Aorta (tissue), 5 donors: Measurements from ENCODE around the gene CFAP119. TPM values are rescaled to one million over a fixed set of nuclear protein-coding genes. Genes with fewer than 3 reads are reported as not detected.

Source experiments
- ATAC-seq: fragments of 200-7000 bp; cut with Tn5 transposase; one replicate; pipeline ENCODE4 v1.9.1; 2022; ENCODE audit warnings: moderate library complexity; ENCODE audit not compliant: low FRiP score
- DNase-seq, 2 donors: peaks; one replicate each; pipeline ENCODE4 v3.0.0-alpha.2; 2020
- H3K27ac ChIP-seq, 2 donors: one replicate each; pipeline ENCODE4 v1.5.1; 2013; ENCODE audit warnings: low read length in 2 of 2, mild to moderate bottlenecking in 2 of 2, moderate library complexity in 2 of 2, control low read depth in 1 of 2, inconsistent platforms in 1 of 2, low read depth in 1 of 2
- H3K27me3 ChIP-seq, 2 donors: one replicate each; pipeline ENCODE4 v1.6.1; 2013; ENCODE audit warnings: control low read depth in 1 of 2, low read length in 1 of 2, mild to moderate bottlenecking in 1 of 2, moderate library complexity in 1 of 2; ENCODE audit not compliant: insufficient read depth in 2 of 2, control insufficient read depth in 1 of 2
- H3K36me3 ChIP-seq, 2 donors: one replicate each; pipeline ENCODE4 v1.6.1; 2013; ENCODE audit warnings: control low read depth in 1 of 2, low read length in 1 of 2, mild to moderate bottlenecking in 1 of 2; ENCODE audit not compliant: insufficient read depth in 2 of 2, control insufficient read depth in 1 of 2
- H3K4me1 ChIP-seq, 2 donors: one replicate each; pipeline ENCODE4 v1.6.1; 2013; ENCODE audit warnings: low read length in 2 of 2, control low read depth in 1 of 2, mild to moderate bottlenecking in 1 of 2, moderate library complexity in 1 of 2; ENCODE audit not compliant: insufficient read depth in 2 of 2, control insufficient read depth in 1 of 2
- H3K4me3 ChIP-seq, 2 donors: one replicate each; pipeline ENCODE4 v1.5.1; 2013; ENCODE audit warnings: low read length in 2 of 2, control low read depth in 1 of 2, mild to moderate bottlenecking in 1 of 2
- H3K9me3 ChIP-seq: one replicate; pipeline ENCODE4 v1.6.1; 2013; ENCODE audit warnings: mild to moderate bottlenecking, low read length; ENCODE audit not compliant: control insufficient read depth
- WGBS, 2 donors: extraction: QIAGEN DNeasy Blood & Tissue Kit; methylation state at CpG; one replicate each; pipeline ENCODE4 v1.1.7; 2013; 5-methylcytosine and 5-hydroxymethylcytosine counted together
- intact Hi-C, 2 donors: fragments of 100-400 bp; cut with DNase I; formaldehyde crosslinking; loops; one replicate each; pipeline versions ENCODE4 v1.14.2 to v1.15.0; 2022
- polyA plus RNA-seq, 2 donors: library from polyadenylated mRNA; stranded (reverse); fragments of 200-250 nt; gene quantifications; one replicate each; pipeline ENCODE4 v1.2.3, GENCODE V29; 2013
- total RNA-seq, 2 donors: library from RNA; stranded (reverse); fragmentation: NEBNext Ultra II Directional; extraction: Animal tissue kit (Norgen Biotek cat#: 25700); gene quantifications; one replicate each; pipeline ENCODE4 v1.2.1, GENCODE V29; 2021
- donor health status: healthy with polysubstance abuse.
- donor health status: Bipolar disorder and iron deficiency.
- donor health status: DM: no; HTN: no; CAD: no.
- donor health status: DM: no; HTN: no; CAD: no.
- donor health status: DM: yes; HTN: yes; CAD: no.

The CFAP119 gene
- total and polyA plus RNA-seq, 4 donors: 0.52 to 9.8 (median 1.8) TPM

GRCh38 chr16:30720086-30720485 lies 41.8 kb downstream of the CFAP119 start:
- no peak overlapping the region for H3K27ac ChIP-seq
- no peak overlapping the region for H3K4me3 ChIP-seq
- H3K36me3 ChIP-seq: peaks cover 0 to 25% of the 10 kb centered on the region in 2 donors
- H3K4me1 ChIP-seq: no peaks in the 10 kb centered on the region
- WGBS, 2 donors: 89 to 90% methylated on average over 11 of the region's 11 CpGs
- H3K9me3 ChIP-seq: no peaks in the 10 kb centered on the region
- intact Hi-C loops: no loop called here
- no peaks in the 10 kb centered on the region for H3K27me3 ChIP-seq
- ATAC-seq: no peak
- DNase-seq: no peak

- Histone ChIP-seq H3K4me1 (no peaks in the 10 kb centered on the region), H3K4me3 (no peak overlapping the region), H3K36me3 (peaks cover 13 to 32% of the 10 kb centered on the region in 2 donors), H3K27ac (no peak overlapping the region), H3K27me3 (no peaks in the 10 kb centered on the region), H3K9me3 (no peaks in the 10 kb centered on the region)
- WGBS, 2 donors: 82 to 86% methylated on average over 17 of the region's 17 CpGs
- ATAC-seq (no peak), DNase-seq (no peak)
- intact Hi-C loops: no loop called here
These were observed 46.0 kb downstream of the CFAP119 start for GRCh38 chr16:30715750-30716445.

GRCh38 chr16:30711712-30712111 lies 50.1 kb downstream of the CFAP119 start:
- DNase-seq (no peak), ATAC-seq (no peak)
- 98 to 100% methylated on average over 1 of the region's 1 CpG for WGBS, 2 donors
- no peaks in the 10 kb centered on the region for H3K4me1 ChIP-seq
- H3K4me3 ChIP-seq: no peak overlapping the region
- no peaks in the 10 kb centered on the region for H3K9me3 ChIP-seq
- peaks cover 28 to 43% of the 10 kb centered on the region in 2 donors for H3K36me3 ChIP-seq
- intact Hi-C loops: no loop called here
- no peak overlapping the region for H3K27ac ChIP-seq
- no peaks in the 10 kb centered on the region for H3K27me3 ChIP-seq

- no peak overlapping the region for H3K27ac ChIP-seq
- H3K4me1 ChIP-seq: no peaks in the 10 kb centered on the region
- peaks cover 28 to 43% of the 10 kb centered on the region in 2 donors for H3K36me3 ChIP-seq
- 95% methylated on average over 4 of the region's 4 CpGs for whole genome bisulfite sequencing, 2 donors
- no peak overlapping the region for H3K4me3 ChIP-seq
- H3K9me3 ChIP-seq: no peaks in the 10 kb centered on the region
- intact Hi-C loops: no loop called here
- H3K27me3 ChIP-seq: no peaks in the 10 kb centered on the region
- ATAC-seq (no peak), DNase-seq (peak in 1 of 2 donors; percentile 15)
These were observed 50.9 kb downstream of the CFAP119 start for GRCh38 chr16:30710971-30711370.

Other genes starting within 250 kb of the CFAP119 start
- 10 to 100 TPM; 22.3 to 22.8 TPM for gene ZNF768, start 235.5 kb downstream of the CFAP119 start, total RNA-seq
- gene ZNF768, start 235.5 kb downstream of the CFAP119 start, polyA plus RNA-seq: 10 to 100 TPM; 29.9 to 40.2 TPM
- gene ZNF747, start 227.2 kb downstream of the CFAP119 start, total RNA-seq: 1 to 10 TPM; 9.1 to 9.5 TPM
- gene ZNF747, start 227.2 kb downstream of the CFAP119 start, polyA plus RNA-seq: 1 to 10 TPM; 5.1 to 8.3 TPM
- 1 to 10 TPM; 6.4 to 8.5 TPM for gene ZNF764, start 203.7 kb downstream of the CFAP119 start, total RNA-seq
- 1 to 10 TPM; 1.9 to 4.6 TPM for gene ZNF764, start 203.7 kb downstream of the CFAP119 start, polyA plus RNA-seq
- 10 to 100 TPM in 1 of 2 donors, 1 to 10 TPM in 1; 9.0 to 12.9 TPM for gene ZNF688, start 190.3 kb downstream of the CFAP119 start, total RNA-seq
- gene ZNF688, start 190.3 kb downstream of the CFAP119 start, polyA plus RNA-seq: 10 to 100 TPM; 17.4 to 20.2 TPM
- gene ZNF785, start 176.4 kb downstream of the CFAP119 start, total RNA-seq: 10 to 100 TPM in 1 of 2 donors, 1 to 10 TPM in 1; 8.5 to 21.8 TPM
- 1 to 10 TPM; 3.1 to 8.6 TPM for gene ZNF785, start 176.4 kb downstream of the CFAP119 start, polyA plus RNA-seq
- 1 to 10 TPM; 5.7 to 7.1 TPM for gene ZNF689, start 151.7 kb downstream of the CFAP119 start, total RNA-seq
- gene ZNF689, start 151.7 kb downstream of the CFAP119 start, polyA plus RNA-seq: 1 to 10 TPM; 2.9 to 3.3 TPM
- gene PRR14, start 111.1 kb downstream of the CFAP119 start, total RNA-seq: 10 to 100 TPM; 50.5 to 53.4 TPM
- 100 to 1,000 TPM in 1 of 2 donors, 10 to 100 TPM in 1; 28.2 to 217 TPM for gene PRR14, start 111.1 kb downstream of the CFAP119 start, polyA plus RNA-seq
- 10 to 100 TPM; 52.7 to 56.0 TPM for gene FBRS, start 103.6 kb downstream of the CFAP119 start, total RNA-seq
- gene FBRS, start 103.6 kb downstream of the CFAP119 start, polyA plus RNA-seq: 10 to 100 TPM; 15.3 to 47.2 TPM
- gene SRCAP, start 62.9 kb downstream of the CFAP119 start, total RNA-seq: 10 to 100 TPM; 55.0 to 66.2 TPM
- gene SRCAP, start 62.9 kb downstream of the CFAP119 start, polyA plus RNA-seq: 10 to 100 TPM in 1 of 2 donors, 1 to 10 TPM in 1; 7.1 to 14.8 TPM
- gene PHKG2, start 13.6 kb downstream of the CFAP119 start, total RNA-seq: 10 to 100 TPM; 15.8 to 20.8 TPM
- gene PHKG2, start 13.6 kb downstream of the CFAP119 start, polyA plus RNA-seq: 10 to 100 TPM; 12.3 to 36.0 TPM
- 10 to 100 TPM; 73.9 to 90.2 TPM for gene RNF40, start 260 bp upstream of the CFAP119 start, total RNA-seq
- 10 to 100 TPM; 22.7 to 59.5 TPM for gene RNF40, start 260 bp upstream of the CFAP119 start, polyA plus RNA-seq
- 10 to 100 TPM; 11.8 to 13.4 TPM for gene ZNF629, start 25.1 kb upstream of the CFAP119 start, total RNA-seq
- gene ZNF629, start 25.1 kb upstream of the CFAP119 start, polyA plus RNA-seq: 1 to 10 TPM; 2.1 to 6.7 TPM
- 10 to 100 TPM; 30.2 to 33.9 TPM for gene BCL7C, start 132.0 kb upstream of the CFAP119 start, total RNA-seq
- 10 to 100 TPM; 54.8 to 60.7 TPM for gene BCL7C, start 132.0 kb upstream of the CFAP119 start, polyA plus RNA-seq
- 1 to 10 TPM; 6.2 to 7.2 TPM for gene CTF1, start 134.6 kb upstream of the CFAP119 start, total RNA-seq
- gene CTF1, start 134.6 kb upstream of the CFAP119 start, polyA plus RNA-seq: 1 to 10 TPM; 6.4 to 7.9 TPM
- 10 to 100 TPM; 14.7 to 22.7 TPM for gene FBXL19, start 161.5 kb upstream of the CFAP119 start, total RNA-seq
- 10 to 100 TPM in 1 of 2 donors, 1 to 10 TPM in 1; 4.3 to 11.6 TPM for gene FBXL19, start 161.5 kb upstream of the CFAP119 start, polyA plus RNA-seq
- gene ORAI3, start 187.0 kb upstream of the CFAP119 start, total RNA-seq: 10 to 100 TPM; 11.8 to 21.7 TPM
- gene ORAI3, start 187.0 kb upstream of the CFAP119 start, polyA plus RNA-seq: 10 to 100 TPM in 1 of 2 donors, 1 to 10 TPM in 1; 9.1 to 20.8 TPM
- 10 to 100 TPM; 16.4 to 19.7 TPM for gene SETD1A, start 195.7 kb upstream of the CFAP119 start, total RNA-seq
- 1 to 10 TPM; 4.4 to 9.7 TPM for gene SETD1A, start 195.7 kb upstream of the CFAP119 start, polyA plus RNA-seq
- gene HSD3B7, start 223.1 kb upstream of the CFAP119 start, total RNA-seq: 10 to 100 TPM; 13.6 to 31.3 TPM
- 10 to 100 TPM in 1 of 2 donors, 1 to 10 TPM in 1; 8.6 to 10.4 TPM for gene HSD3B7, start 223.1 kb upstream of the CFAP119 start, polyA plus RNA-seq
- gene STX1B, start 248.6 kb upstream of the CFAP119 start, total RNA-seq: under 1 TPM; 0.84 to 0.93 TPM
- gene STX1B, start 248.6 kb upstream of the CFAP119 start, polyA plus RNA-seq: 1 to 10 TPM in 1 of 2 donors, under 1 TPM in 1; 0.13 to 2.2 TPM